Measurements from ENCODE around the gene ACTR1B.
"Not testable (repeated sequence)": the region's sequence is repeated elsewhere in the genome, so short reads cannot be mapped to it uniquely, and the experiment has no call there.

Gene ACTR1B

GRCh38 chr2:97688062-97688827 is 24.4 kb upstream of the ACTR1B start:
- DNase-seq, result no peak

GRCh38 chr2:97687235-97687634 is 23.4 kb upstream of the ACTR1B start:
- DNase-seq, result not testable (repeated sequence)

GRCh38 chr2:97678298-97678697 is 14.5 kb upstream of the ACTR1B start:
- no peak for DNase-seq

GRCh38 chr2:97677480-97677879 is 13.6 kb upstream of the ACTR1B start:
- no peak for DNase-seq

- DNase-seq, result no peak
Measured at GRCh38 chr2:97676620-97677019, 12.8 kb upstream of the ACTR1B start.

- DNase-seq, result peak; percentile 22
Measured at GRCh38 chr2:97675430-97676113, 11.7 kb upstream of the ACTR1B start.

GRCh38 chr2:97673915-97674283 is 10.1 kb upstream of the ACTR1B start:
- no peak for DNase-seq

GRCh38 chr2:97673182-97673914 is 9.5 kb upstream of the ACTR1B start:
- DNase-seq, result no peak

GRCh38 chr2:97672606-97673140 is 8.8 kb upstream of the ACTR1B start:
- not testable (repeated sequence) for DNase-seq

GRCh38 chr2:97671526-97671925 is 7.7 kb upstream of the ACTR1B start:
- no peak for DNase-seq

- no peak for DNase-seq
Measured at GRCh38 chr2:97670471-97670870, 6.6 kb upstream of the ACTR1B start.

- no peak for DNase-seq
Measured at GRCh38 chr2:97669448-97669847, 5.6 kb upstream of the ACTR1B start, which contains the start of gene C2orf92. C2orf92 (plus strand) TSS chr2:97669713; CDS start chr2:97669789, 76 bp downstream.

- no peak for DNase-seq
Measured at GRCh38 chr2:97664636-97664970, 759 bp upstream of the ACTR1B start.

GRCh38 chr2:97663626-97663961 is 250 bp downstream of the ACTR1B start:
- DNase-seq, result no peak

GRCh38 chr2:97662895-97663625 is 784 bp downstream of the ACTR1B start:
- peak; percentile 37 for DNase-seq

- no peak for DNase-seq
Measured at GRCh38 chr2:97662386-97662894, 1.4 kb downstream of the ACTR1B start.

GRCh38 chr2:97661927-97662326 is 1.9 kb downstream of the ACTR1B start:
- no peak for DNase-seq

GRCh38 chr2:97660775-97661389 is 3.0 kb downstream of the ACTR1B start:
- DNase-seq, result no peak

GRCh38 chr2:97660044-97660774 is 3.6 kb downstream of the ACTR1B start:
- DNase-seq, result no peak

GRCh38 chr2:97659256-97660043 is 4.4 kb downstream of the ACTR1B start:
- no peak for DNase-seq

- no peak for DNase-seq
Measured at GRCh38 chr2:97658691-97659157, 5.1 kb downstream of the ACTR1B start.

Data from NCI-H1092 treated with DMSO at 0.1 percent for 48 hours (cell line).